Common myeloid progenitor, CD34-positive (primary cell): ENCODE measurements around the gene CDK19.
"Not testable (repeated sequence)": the region's sequence is repeated elsewhere in the genome, so short reads cannot be mapped to it uniquely, and the experiment has no call there.

Source experiments
- CTCF ChIA-PET: fragments of 350-600 bp; sonication (Branson Sonifier 250); formaldehyde crosslinking; loops from one replicate; lab custom pipeline; 2021; ENCODE audit warnings: antibody characterized with exemption; lab: Charles Lee
- POLR2A ChIA-PET: fragments of 350-600 bp; sonication (Branson Sonifier 250); formaldehyde crosslinking; loops from one replicate; lab custom pipeline; 2021; ENCODE audit warnings: antibody characterized with exemption; lab: Charles Lee
- DNase-seq, 3 donors: peaks; one replicate each; pipeline versions ENCODE4 v3.0.0 to v3.0.0-alpha.2; 2013
- H3K27ac ChIP-seq, 2 experiments: 1 replicate in 1 of 2; 2 replicates in 1 of 2; pipeline ENCODE4 v1.7.0; 2013; ENCODE audit warnings: inconsistent platforms in 2 of 2, low read length in 2 of 2, mild to moderate bottlenecking in 2 of 2, low read depth in 1 of 2, moderate library complexity in 1 of 2; ENCODE audit not compliant: severe bottlenecking in 2 of 2, insufficient read depth in 1 of 2, poor library complexity in 1 of 2
- H3K27me3 ChIP-seq, 5 experiments: replicated peaks in 2 of 5; 1 replicate in 3 of 5; 2 replicates in 2 of 5; pipeline versions ENCODE4 v1.6.1 to v1.7.0; 2013; ENCODE audit warnings: low read length in 4 of 5, mild to moderate bottlenecking in 2 of 5, moderate library complexity in 2 of 5, inconsistent platforms in 1 of 5; ENCODE audit not compliant: insufficient read depth in 5 of 5, control insufficient read depth in 4 of 5
- H3K36me3 ChIP-seq, 4 experiments: 1 replicate in 2 of 4; 2 replicates in 2 of 4; pipeline versions ENCODE4 v1.6.1 to v1.7.0; 2013; ENCODE audit warnings: low read length in 3 of 4, control low read depth in 1 of 4, mild to moderate bottlenecking in 1 of 4; ENCODE audit not compliant: control insufficient read depth in 4 of 4, insufficient read depth in 4 of 4
- H3K4me1 ChIP-seq, 4 experiments: 1 replicate in 3 of 4; 2 replicates in 1 of 4; pipeline versions ENCODE4 v1.6.1 to v1.7.1; 2013; ENCODE audit warnings: low read length in 3 of 4, mild to moderate bottlenecking in 3 of 4, control low read depth in 1 of 4, inconsistent platforms in 1 of 4, moderate library complexity in 1 of 4; ENCODE audit not compliant: control insufficient read depth in 4 of 4, insufficient read depth in 4 of 4; ENCODE audit errors: control extremely low read depth in 1 of 4
- H3K4me3 ChIP-seq, 7 experiments: 1 replicate in 4 of 7; 2 replicates in 3 of 7; pipeline versions ENCODE4 v1.5.1 to v1.7.0; 2013; ENCODE audit warnings: mild to moderate bottlenecking in 7 of 7, low read length in 6 of 7, moderate library complexity in 6 of 7, inconsistent platforms in 2 of 7, low read depth in 2 of 7, control low read depth in 1 of 7; ENCODE audit not compliant: insufficient read depth in 4 of 7, control insufficient read depth in 1 of 7; ENCODE audit errors: extremely low read depth in 1 of 7
- H3K9me3 ChIP-seq, 5 experiments: 1 replicate in 4 of 5; 2 replicates in 1 of 5; pipeline versions ENCODE4 v1.6.1 to v1.7.1; 2013; ENCODE audit warnings: low read length in 4 of 5, mild to moderate bottlenecking in 2 of 5, inconsistent platforms in 1 of 5, low read depth in 1 of 5, moderate library complexity in 1 of 5; ENCODE audit not compliant: control insufficient read depth in 4 of 5, insufficient read depth in 2 of 5; ENCODE audit errors: control extremely low read depth in 1 of 5
- WGBS: methylation state at CpG from one replicate; pipeline ENCODE4 v1.1.5; 2013; ENCODE audit not compliant: insufficient coverage; 5-methylcytosine and 5-hydroxymethylcytosine counted together

The CDK19 gene

GRCh38 chr6:110581679-110582078, 233.6 kb downstream of the CDK19 start:
- H3K4me1 ChIP-seq = no peaks in the 10 kb centered on the region
- H3K9me3 ChIP-seq = peaks cover 0 to 3% (median 0%) of the 10 kb centered on the region in 5 experiments
- no peak overlapping the region for H3K4me3 ChIP-seq
- POLR2A ChIA-PET = no interaction called here
- H3K27me3 ChIP-seq = no peaks in the 10 kb centered on the region
- no peaks in the 10 kb centered on the region for H3K36me3 ChIP-seq
- no peak for DNase-seq
- CTCF ChIA-PET = no interaction called here
- no peak overlapping the region for H3K27ac ChIP-seq

GRCh38 chr6:110577596-110578167, 237.6 kb downstream of the CDK19 start:
- H3K4me3 ChIP-seq, H3K9me3 ChIP-seq, H3K27me3 ChIP-seq, POLR2A ChIA-PET, H3K4me1 ChIP-seq, H3K27ac ChIP-seq, H3K36me3 ChIP-seq, DNase-seq, CTCF ChIA-PET: not testable (repeated sequence)

- H3K9me3 ChIP-seq = peaks cover 0 to 3% (median 0%) of the 10 kb centered on the region in 5 experiments
- ChIA-PET CTCF (no interaction called here), POLR2A (no interaction called here)
- H3K36me3 ChIP-seq = no peaks in the 10 kb centered on the region
- H3K27ac ChIP-seq = no peak overlapping the region
- no peak for DNase-seq
- H3K27me3 ChIP-seq = no peaks in the 10 kb centered on the region
- no peaks in the 10 kb centered on the region for H3K4me1 ChIP-seq
- H3K4me3 ChIP-seq = no peak overlapping the region
- no CpG with 5 or more reads among the region's 5 CpGs for WGBS
Observed at GRCh38 chr6:110575925-110576463, 239.3 kb downstream of the CDK19 start.

- WGBS = 94% methylated on average over 2 of the region's 3 CpGs
- no peak overlapping the region for H3K4me3 ChIP-seq
- H3K4me1 ChIP-seq = no peaks in the 10 kb centered on the region
- ChIA-PET POLR2A (no interaction called here), CTCF (interaction anchor here (0.6 kb wide), 1 partner anchor 122 kb away, joined by 3 read pairs; no protein-coding TSS in a partner anchor)
- no peaks in the 10 kb centered on the region for H3K27me3 ChIP-seq
- no peaks in the 10 kb centered on the region for H3K36me3 ChIP-seq
- H3K27ac ChIP-seq = no peak overlapping the region
- no peak for DNase-seq
- peaks cover 0 to 3% (median 0%) of the 10 kb centered on the region in 5 experiments for H3K9me3 ChIP-seq
Observed at GRCh38 chr6:110574817-110575216, 240.5 kb downstream of the CDK19 start.

GRCh38 chr6:110573537-110573936, 241.7 kb downstream of the CDK19 start:
- Histone ChIP-seq H3K27ac (no peak overlapping the region), H3K36me3 (no peaks in the 10 kb centered on the region), H3K9me3 (no peaks in the 10 kb centered on the region), H3K4me1 (no peaks in the 10 kb centered on the region), H3K4me3 (no peak overlapping the region), H3K27me3 (no peaks in the 10 kb centered on the region)
- no CpG with 5 or more reads among the region's 2 CpGs for WGBS
- ChIA-PET POLR2A (no interaction called here), CTCF (interaction anchor here (1.1 kb wide), 1 partner anchor 13 kb away, joined by 3 read pairs; no protein-coding TSS in a partner anchor)
- DNase-seq = no peak

- ChIA-PET POLR2A (no interaction called here), CTCF (interaction anchor here (1.1 kb wide), 1 partner anchor 14 kb away, joined by 3 read pairs; no protein-coding TSS in a partner anchor)
- Histone ChIP-seq H3K36me3 (no peaks in the 10 kb centered on the region), H3K9me3 (no peaks in the 10 kb centered on the region), H3K27ac (no peak overlapping the region), H3K4me3 (no peak overlapping the region), H3K4me1 (peaks cover 0 to 4% (median under 1%) of the 10 kb centered on the region in 4 experiments), H3K27me3 (no peaks in the 10 kb centered on the region)
- no peak for DNase-seq
Observed at GRCh38 chr6:110573136-110573535, 242.1 kb downstream of the CDK19 start.

- peak in 2 of 3 donors; percentile 41 to 57 for DNase-seq
- 80% methylated on average over 6 of the region's 7 CpGs for WGBS
- Histone ChIP-seq H3K9me3 (no peaks in the 10 kb centered on the region), H3K4me3 (no peak overlapping the region), H3K4me1 (peaks cover 0 to 6% (median under 1%) of the 10 kb centered on the region in 4 experiments), H3K27me3 (no peaks in the 10 kb centered on the region), H3K27ac (no peak overlapping the region), H3K36me3 (no peaks in the 10 kb centered on the region)
- ChIA-PET CTCF (interaction anchor here (0.8 kb wide), 1 partner anchor 13 kb away, joined by 3 read pairs; no protein-coding TSS in a partner anchor), POLR2A (no interaction called here)
Observed at GRCh38 chr6:110567957-110568696, 247.1 kb downstream of the CDK19 start.
